Right renal cortex interstitium (tissue), 3 donors: ENCODE data around the gene F3. TPM values are rescaled to one million over a fixed set of nuclear protein-coding genes. Genes with fewer than 3 reads are reported as not detected.
"Not testable (repeated sequence)": the region's sequence is repeated elsewhere in the genome, so short reads cannot be mapped to it uniquely, and the experiment has no call there.

Experiments used
- DNase-seq, 3 donors: peaks; one replicate each; pipeline ENCODE4 v3.0.0-alpha.2; 2013; ENCODE audit warnings: low read depth in 3 of 3, low spot score in 2 of 3
- polyA plus RNA-seq, 3 donors: library from polyadenylated mRNA; unstranded; fragments of 120-200 nt; gene quantifications; one replicate each; pipeline ENCODE4 v1.2.1, GENCODE V29; 2013; ENCODE audit not compliant: insufficient read length in 3 of 3

The F3 gene
- 10 to 100 TPM; 45.3 to 53.1 (median 48.2) TPM for polyA plus RNA-seq

DNA sequence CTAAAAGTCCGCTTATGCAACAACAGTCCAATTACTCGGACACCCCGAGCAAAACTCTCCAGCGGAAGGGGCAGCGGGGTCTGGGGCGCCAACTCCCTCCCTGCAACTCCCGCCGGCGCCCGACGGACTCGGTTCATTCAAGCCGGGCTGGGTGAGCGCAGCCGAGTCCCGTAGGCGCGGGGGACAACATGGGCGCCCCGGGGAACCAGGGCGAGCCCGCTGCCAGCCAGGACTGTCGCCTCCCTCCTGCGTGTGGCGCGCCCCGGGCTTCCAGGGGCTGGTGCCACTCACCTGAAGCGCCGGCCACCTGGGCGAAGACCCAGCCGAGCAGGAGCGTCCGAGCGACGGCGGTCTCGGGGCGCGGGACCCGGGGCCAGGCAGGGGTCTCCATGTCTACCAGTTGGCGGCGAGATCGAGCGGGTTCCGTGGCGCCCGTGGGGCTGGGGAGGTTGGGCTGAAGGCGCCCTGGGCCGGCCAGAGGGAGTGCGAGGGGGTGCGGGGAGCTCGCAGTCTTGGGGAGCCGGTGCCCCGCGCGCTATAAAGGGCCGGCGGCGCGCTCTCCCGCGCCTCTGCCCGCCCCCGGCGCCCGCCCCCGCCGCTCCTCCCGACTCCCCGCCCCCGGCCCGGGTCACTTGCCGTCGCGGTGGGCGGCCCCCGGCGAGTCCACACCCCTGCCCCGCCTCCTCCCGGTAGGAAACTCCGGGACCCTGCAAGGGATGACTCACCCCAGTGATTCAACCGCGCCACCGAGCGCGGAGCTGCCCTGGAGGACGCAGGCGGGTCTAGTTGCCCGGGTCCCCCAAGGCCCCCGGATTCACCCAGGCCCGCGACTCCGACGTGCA is at the start of gene F3:
Gene F3 (minus strand): TSS at position 514 of the 842 bp plus-strand sequence. CDS start 123 bp downstream, at position 391.
- DNase-seq, result peak in 1 of 3 donors; percentile 67

DNA sequence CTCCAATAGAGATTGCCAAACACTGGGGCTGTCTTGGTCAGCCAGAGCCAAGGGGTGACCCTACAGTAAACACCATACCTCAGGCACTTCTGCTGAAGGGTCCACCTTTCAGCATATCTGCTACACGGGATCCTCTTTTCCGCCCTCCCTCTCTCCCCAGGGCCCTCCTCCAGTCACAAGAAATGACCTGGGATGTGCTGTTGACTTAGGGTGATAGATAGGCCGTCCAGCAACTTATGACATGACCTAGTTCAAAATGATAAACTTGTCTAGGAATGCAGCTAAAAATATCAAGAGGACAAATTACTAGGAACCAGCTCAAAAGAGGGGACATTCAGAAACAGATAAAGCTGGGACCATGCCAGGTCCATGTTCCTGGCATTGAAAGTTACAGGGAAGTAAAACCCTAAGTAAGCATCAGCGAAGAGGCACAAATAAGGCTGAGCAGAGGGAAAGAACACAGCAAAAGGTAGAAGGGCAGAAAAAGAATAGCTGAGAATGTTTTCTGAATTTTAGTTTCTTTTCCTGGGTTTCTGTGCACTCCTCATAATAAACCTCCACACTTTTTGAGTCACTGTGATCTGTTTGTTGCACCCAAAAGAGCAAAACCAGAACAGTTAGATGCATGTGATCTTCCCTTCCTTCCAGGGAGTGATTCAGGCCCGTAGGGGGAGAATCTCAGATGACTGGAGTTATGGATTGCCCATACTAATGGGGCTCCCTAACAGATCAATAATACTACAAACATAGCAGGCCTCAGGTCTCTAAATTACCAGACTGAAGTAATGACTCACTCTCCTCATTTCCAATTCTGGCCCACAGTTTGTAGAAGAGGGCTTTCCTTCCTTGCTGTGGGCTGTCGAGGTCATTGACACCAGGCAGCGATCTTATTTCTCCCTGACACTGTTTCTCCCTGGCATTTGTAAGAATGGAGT is 48.9 kb upstream of the F3 start:
- DNase-seq, result no peak

DNA sequence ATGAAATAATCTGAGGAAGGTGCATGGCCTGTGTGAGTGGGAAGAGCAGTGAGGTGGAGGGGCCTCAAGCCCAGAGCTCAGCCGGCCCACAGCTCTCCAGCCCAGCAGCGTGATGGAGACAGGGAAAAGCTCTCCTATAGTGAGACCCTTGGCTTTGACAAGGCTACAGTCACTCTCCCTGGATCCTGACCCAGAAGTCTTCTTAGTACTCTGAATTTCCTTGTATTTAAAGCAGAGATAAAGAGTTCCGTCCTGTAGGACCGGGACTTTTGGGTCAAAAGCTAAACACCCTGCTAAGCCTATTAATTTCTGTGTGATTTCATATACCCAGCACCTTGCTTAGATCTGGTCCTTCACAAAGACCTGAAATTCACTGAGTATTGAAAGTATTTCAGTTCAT is 48.2 kb upstream of the F3 start:
- DNase-seq, result no peak

DNA sequence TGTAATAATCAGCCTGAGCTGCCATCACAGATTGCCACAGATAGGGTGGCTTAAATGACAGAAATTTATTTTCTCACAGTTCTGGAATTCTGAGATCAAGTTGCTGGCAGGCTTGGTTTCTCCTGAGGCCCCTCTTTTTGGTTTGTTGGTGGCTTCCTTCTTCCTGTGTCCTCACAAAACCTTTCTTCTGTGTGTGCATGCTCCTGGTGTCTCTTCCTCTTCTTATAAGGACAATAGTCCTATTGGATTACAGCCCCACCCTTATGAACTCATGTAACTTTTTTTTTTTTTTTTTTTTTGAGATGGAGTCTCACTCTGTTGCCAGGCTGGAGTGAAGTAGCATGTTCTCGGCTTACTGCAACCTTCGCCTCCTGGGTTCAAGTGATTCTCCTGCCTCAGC is 41.0 kb upstream of the F3 start:
- no peak for DNase-seq

DNA sequence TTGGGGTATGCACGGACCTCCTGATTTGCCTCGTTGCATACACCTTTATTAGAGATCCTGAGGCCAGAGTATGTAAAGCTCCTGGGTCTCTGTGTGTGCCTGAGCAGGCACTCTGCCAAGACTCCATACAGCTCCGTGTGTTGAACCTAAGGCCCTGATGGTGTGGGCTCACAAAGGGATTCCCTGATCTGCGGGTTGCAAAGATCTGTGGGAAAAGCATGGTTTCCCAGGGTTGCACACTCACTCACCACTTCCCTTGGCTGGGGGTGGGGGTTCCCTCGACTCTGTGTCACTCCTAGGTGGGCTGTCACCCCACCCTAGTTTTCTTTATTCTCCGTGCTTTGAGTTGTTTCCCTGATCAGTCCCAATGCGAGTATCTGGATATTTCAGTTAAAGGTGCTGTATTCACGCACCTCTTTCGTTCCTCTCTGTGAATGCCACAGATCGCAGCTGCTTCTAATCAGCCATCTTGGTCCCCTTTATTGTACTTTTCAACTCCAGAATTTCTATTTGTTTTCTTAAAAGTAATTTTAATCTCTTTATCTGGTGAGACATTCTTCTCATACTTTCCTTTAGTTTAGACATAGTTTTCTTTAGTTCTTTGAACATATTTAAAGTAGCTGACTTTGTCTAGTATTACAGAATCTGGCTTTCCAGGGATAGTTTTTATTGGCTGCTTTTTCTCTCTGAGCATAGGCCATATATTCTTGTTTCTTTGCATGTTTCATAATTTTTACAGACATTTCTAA is 39.0 kb upstream of the F3 start:
- no peak for DNase-seq

DNA sequence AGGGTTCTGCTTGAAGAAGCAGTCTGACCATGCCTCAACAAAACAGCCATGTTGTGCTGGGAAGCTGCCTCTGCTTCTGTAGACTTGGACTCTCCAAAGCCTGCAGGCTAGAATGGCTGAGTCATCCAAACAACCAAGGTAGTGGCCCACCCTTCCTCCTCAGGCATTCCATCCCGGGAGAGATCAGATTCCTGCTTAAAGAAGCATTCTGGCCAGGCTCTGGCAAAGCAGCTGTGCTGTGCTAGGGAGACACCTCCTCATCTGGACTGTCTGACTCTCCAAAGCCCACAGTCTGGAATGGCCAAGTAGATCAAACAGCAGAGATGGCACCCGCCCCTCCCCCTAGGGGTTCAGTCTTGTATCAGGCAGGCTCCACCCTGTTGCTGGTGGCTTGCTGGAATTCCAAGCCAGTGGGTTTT is 38.3 kb upstream of the F3 start:
- DNase-seq, result no peak

DNA sequence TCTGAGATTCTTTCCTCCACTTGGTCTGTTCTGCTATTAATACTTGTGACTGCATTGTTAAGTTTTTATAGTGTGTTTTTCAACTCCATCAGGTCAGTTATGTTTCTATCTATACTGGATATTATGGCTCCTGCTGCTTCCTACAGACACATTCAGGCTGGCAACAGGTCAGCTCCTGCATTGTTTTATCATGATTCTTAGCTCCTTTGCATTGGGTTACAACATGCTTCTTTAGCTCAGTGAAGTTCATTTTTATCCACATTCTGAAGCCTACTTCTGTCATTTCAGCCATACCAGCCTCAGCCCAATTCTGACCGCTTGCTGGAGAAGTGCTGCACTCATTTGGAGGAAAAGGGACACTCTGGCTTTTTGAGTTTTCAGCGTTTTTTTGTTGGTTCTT is 37.3 kb upstream of the F3 start:
- no peak for DNase-seq

DNA sequence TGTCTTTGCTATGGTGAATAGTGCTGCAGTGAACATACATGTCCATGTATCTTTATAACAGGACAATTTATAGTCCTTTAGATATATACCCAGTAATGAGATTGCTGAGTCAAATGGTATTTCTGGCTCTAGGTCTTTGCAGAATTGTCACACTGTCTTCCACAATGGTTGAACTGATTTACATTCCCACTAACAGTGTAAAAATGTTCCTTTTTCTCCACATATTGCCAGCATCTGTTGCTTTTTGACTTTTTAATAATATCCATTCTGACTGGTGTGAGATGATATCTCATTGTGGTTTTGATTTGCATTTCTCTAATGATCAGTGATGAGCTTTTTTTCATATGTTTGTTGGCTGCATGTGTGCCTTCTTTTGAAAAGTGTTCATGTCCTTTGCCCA is 32.4 kb upstream of the F3 start:
- DNase-seq, result not testable (repeated sequence)

DNA sequence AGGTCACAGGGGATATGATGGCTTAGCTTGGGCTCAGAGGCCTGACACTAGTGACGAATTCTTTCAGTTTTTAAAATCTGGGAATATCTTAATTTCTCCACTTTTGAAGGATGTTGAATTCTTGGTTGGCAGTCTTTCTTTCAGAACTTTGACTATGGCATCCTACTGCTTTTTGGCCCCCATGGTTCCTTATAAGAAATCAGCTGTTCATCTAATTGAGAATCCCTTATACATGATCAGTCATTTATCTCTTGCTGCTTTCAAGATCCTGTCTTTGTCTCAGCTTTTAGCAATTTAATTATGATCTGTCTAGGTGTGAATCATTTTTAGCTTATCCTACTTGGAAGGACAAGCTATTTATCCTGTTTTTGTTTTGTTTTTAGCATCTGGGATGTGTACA is 31.2 kb upstream of the F3 start:
- no peak for DNase-seq

DNA sequence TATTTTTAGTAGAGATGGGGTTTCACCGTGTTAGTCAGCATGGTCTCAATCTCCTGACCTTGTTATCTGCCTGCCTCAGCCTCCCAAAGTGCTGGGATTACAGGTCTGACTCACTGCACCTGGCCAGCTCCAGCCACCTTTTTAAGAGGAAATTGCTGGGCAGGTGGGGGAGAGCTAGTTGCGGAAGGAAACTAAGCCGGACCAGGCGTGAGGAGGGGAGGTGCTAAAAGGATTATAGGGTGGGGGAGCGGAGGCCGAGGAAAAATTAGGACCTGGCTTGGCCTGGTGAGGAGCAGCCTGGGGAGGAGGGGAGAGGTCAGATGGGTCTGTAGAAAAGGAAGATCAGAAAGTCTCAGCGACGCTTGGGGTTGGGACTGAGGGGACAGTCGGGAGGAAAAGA is 29.4 kb upstream of the F3 start:
- DNase-seq, result not testable (repeated sequence)

DNA sequence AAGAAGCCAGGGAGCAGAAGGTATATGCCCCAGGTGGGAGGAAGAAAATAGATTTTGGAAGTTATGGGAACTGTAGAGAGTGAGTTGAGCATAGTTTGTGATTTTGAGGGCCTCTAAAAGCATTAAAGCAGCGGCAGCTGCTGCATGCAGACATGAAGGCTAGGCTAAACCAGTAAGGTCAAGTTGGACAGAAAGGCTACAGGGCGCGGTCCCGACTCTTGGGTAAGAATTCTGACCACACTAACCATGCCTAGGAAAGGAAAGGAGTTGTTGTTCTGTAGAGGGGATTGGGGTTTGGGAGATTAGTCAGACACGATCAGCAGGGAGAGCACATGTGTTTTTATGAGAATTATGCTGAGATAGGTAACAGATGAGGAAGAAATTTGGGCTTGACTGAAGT is 27.2 kb upstream of the F3 start:
- DNase-seq, result not testable (repeated sequence)

DNA sequence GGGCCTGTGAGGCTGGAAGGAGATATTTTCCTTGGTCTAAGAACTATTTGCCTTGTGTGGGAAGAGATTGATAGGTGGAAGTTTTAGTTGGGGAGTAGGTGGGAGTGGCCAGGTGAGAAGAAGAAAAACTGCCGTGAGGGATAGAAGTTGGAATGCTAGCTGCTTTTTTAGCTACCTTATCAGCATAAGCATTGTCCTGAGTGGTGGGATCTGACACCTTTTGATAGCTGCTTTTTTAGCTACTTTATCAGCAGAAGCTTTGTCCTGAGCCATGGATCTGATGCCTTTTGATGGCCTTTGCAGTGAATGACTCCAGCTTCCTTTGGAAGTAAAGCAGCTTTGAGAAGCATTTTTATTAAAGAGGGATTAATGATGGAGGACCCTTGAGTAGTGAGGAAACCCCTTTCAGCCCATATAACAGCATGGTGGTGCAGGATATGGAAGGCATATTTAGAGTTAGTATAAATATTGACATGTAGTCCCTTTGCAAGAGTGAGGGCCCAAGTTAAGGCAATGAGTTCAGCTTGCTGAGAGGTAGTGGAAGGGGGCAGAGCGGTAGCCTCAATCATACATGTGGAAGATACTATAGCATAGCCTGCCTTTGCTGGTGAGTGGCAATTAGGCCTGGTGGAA is 26.5 kb upstream of the F3 start:
- DNase-seq, result not testable (repeated sequence)

DNA sequence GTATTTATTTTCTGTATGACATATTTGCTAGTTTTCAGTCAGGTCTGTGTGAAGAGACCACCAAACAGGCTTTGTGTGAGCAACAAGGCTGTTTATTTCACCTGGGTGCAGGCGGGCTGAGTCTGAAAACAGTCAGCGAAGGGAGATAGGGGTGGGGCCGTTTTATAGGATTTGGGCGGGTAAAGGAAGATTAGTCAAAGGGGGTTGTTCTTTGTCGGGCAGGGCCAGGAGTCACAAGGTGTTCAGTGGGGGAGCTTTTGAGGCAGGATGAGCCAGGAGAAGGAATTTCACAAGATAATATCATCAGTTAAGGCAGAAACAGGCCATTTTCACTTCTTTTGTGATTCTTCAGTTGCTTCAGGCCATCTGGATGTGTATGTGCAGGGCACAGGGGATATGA is 24.9 kb upstream of the F3 start:
- DNase-seq, result not testable (repeated sequence)

DNA sequence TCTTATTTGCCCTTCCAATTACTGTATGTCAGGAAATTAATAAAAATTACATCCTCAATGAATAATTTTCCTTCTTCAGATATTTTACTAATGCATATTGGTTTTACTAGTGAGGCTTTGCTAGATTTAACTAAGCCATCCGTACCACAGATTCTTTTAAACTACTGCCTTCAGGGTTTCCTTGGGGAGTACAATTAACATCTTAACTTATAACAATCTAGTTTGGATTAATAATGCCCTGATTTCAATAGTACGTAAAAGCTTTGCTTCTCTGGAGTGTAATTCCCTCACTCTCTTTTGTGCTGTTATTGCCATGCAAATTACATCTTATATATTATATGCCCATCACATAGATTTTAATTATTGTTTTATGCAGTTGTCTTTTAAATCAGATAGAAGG is 24.3 kb upstream of the F3 start:
- DNase-seq, result no peak

DNA sequence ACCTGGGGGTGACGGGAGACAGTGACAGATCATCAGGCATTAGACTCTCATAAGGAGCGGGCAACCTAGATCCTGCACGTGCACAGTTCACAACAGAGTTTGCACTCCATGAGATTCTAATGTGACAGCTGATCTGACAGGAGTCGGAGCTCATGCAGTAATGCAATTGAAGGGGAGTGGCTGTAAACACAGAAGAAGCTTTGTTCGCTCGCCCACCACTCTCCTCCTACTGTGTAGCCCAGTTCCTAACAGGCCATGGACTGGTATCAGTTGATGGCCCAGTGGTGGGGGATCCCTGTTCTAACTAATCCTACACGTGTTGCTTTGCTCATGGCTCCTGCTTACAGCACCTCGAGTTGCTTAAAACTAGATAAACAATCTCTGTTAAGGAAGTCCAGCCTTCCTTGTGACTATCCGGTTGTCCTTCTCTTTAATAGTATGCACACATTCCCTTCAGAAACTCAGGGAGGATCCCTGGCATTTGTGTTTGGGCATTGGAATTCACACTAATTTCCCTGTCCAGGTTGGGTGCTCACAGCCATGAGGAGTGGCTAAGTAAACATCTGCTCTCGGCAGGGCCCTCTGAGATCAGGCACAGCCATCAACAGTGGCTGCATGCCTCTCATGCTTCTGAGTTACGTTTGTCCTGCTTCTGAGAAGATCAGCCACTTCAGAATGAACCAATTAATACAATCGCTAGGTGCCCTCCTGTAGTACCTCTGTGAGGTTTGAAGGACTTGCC is 21.1 kb upstream of the F3 start:
- DNase-seq, result no peak

DNA sequence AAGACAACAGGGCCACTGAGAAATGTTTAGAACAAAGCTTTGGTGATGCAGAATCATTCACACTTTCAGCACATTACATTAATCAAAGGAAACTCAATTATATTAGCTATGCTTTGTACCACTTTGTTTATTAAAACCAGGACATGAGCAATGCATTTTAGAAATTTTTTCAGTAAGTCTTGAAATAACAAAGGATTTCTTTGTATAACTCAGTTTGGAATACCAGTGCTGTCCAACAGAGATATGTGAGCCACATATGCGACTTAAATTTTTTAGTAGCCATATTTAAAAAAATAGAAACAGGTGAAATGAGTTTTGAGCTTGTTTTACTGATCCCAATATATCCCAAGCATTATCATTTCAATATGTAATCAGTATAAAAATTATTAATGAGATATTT is 18.8 kb upstream of the F3 start:
- DNase-seq, result no peak

DNA sequence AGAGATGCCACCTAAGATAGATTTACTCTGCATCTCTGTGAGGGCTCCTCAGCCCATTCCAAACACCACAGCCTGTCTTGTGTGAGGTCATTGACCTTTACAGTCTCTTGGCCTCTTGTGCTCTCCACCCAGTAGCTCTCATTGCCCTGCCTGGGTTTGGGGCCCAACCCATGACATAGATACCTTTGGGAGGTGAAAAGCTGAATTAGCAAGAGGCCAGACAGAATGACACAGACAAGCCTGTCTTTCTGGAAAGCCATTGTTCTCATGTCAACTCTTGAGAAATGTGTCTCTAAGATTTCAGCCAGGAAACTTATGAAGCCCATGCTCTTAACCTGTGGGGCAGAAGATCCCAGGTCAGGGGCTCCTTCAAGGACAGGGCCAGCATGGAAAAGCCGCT is 18.4 kb upstream of the F3 start:
- no peak for DNase-seq

DNA sequence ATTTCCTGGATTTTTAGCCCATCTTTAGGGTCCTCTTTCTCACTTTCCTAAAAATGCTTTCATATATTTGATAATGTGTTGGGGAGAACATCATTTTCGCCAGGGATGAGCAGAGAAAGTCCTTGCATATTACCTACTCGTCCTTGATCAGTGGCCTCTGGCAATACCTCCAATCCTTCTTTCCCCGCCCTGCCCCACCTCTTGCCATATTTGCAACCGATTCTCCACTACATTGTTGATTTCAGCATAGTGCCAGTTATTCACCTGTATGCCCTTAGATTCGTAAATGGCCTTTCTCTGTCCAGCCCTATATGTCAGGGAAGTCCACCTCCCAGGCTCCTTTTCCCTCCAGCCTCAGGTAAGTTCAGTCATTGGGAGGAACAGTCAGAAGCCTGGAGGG is 13.5 kb upstream of the F3 start:
- DNase-seq, result no peak

DNA sequence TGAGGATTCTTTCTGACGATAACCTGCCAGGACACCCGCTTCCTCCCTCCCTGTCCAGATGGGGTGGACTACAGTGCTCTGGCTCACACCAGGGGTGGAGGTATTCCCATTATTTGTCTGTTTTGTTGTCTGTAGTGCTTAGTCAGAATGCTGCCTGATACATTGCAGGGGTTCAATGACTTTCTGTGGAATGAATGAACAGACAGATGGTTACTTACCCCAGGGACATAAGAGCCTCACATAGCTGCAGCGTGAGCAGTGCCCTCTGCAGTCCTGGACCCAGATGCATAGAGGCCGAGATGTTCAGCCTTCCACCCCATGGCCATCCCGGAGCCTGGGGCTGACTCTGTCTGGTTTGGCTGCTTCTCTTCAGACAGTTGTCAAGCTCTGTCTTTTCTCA is 13.0 kb upstream of the F3 start:
- DNase-seq, result no peak

DNA sequence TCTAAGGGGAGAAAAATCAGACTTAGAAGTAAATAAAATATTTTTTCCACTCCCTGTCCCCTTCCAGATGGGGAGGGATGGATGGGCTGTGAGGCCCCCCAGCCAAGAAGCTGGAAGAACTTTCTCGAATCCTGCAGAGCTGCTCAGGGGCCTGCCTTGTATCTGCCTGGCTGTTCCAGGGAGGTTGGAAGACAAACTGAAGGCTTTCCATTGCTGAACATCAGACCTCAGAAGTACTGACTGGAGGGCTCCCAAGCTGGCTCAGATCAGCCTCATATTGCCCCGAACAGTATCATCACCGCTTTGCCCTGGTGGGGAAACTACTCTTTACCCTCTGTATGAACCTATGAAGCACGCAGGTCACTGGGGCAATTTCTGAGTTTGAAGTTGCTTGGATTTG is 12.4 kb upstream of the F3 start:
- no peak for DNase-seq
